Ramos (cell line): ENCODE results near the gene TMEM272.

Experiments
- in situ Hi-C: fragments of 300-500 bp; cut with MboI; formaldehyde crosslinking; loops from one replicate; pipeline ENCODE4 v1.14.3; 2022; ENCODE audit warnings: low sequenced_read_pairs; ENCODE audit not compliant: unreplicated experiment

TMEM272 gene

GRCh38 chr13:51768976-51769375 is 76.0 kb downstream of the TMEM272 start:
- in situ Hi-C loops: no loop called here

- in situ Hi-C loops: no loop called here
Observed at GRCh38 chr13:51768378-51768921, 76.5 kb downstream of the TMEM272 start.

- in situ Hi-C loops: no loop called here
Observed at GRCh38 chr13:51767100-51767499, 77.9 kb downstream of the TMEM272 start.

GRCh38 chr13:51765142-51765515 is 79.8 kb downstream of the TMEM272 start:
- in situ Hi-C loops: no loop called here

GRCh38 chr13:51764184-51765141 is 80.5 kb downstream of the TMEM272 start:
- in situ Hi-C loops: no loop called here

GRCh38 chr13:51763486-51763885 is 81.5 kb downstream of the TMEM272 start:
- in situ Hi-C loops: no loop called here
